Hepatocyte (in vitro differentiated cells): ENCODE results near the gene CDHR1. TPM values are rescaled to one million over a fixed set of nuclear protein-coding genes. Genes with fewer than 3 reads are reported as not detected.

Experiments used
- DNase-seq: peaks from one replicate; pipeline ENCODE4 v3.0.0-alpha.2; 2016; ENCODE audit warnings: low spot score
- H2AFZ ChIP-seq: fragments of 200-600 bp; sonication (generic); 2 replicates; pipeline ENCODE4 v1.6.0; 2016; ENCODE audit warnings: antibody characterized with exemption, mild to moderate bottlenecking
- H3K27ac ChIP-seq: fragments of 200-600 bp; sonication (generic); 2 replicates; pipeline ENCODE4 v1.5.1; 2016; ENCODE audit warnings: mild to moderate bottlenecking
- H3K27me3 ChIP-seq: fragments of 200-600 bp; sonication (generic); 2 replicates; pipeline ENCODE4 v1.6.1; 2016
- H3K36me3 ChIP-seq: fragments of 200-600 bp; sonication (generic); replicated peaks from 2 replicates; pipeline ENCODE4 v1.5.1; 2016; ENCODE audit warnings: low read depth; ENCODE audit not compliant: insufficient read depth
- H3K4me1 ChIP-seq: fragments of 200-600 bp; sonication (generic); 2 replicates; pipeline ENCODE4 v1.5.1; 2016; ENCODE audit warnings: mild to moderate bottlenecking, moderate library complexity; ENCODE audit not compliant: insufficient read depth
- H3K4me2 ChIP-seq: fragments of 200-600 bp; sonication (generic); 2 replicates; pipeline ENCODE4 v1.6.0; 2016
- H3K4me3 ChIP-seq: fragments of 200-600 bp; sonication (generic); 2 replicates; pipeline ENCODE4 v1.5.1; 2016; ENCODE audit warnings: mild to moderate bottlenecking
- H3K79me2 ChIP-seq: fragments of 200-600 bp; sonication (generic); 2 replicates; pipeline ENCODE4 v1.6.0; 2017; ENCODE audit warnings: mild to moderate bottlenecking
- H3K9me2 ChIP-seq: fragments of 200-600 bp; sonication (generic); replicated peaks from 2 replicates; pipeline ENCODE4 v1.6.0; 2017; ENCODE audit warnings: mild to moderate bottlenecking; ENCODE audit not compliant: insufficient read depth
- H3K9me3 ChIP-seq: fragments of 200-600 bp; sonication (generic); 2 replicates; pipeline ENCODE4 v1.5.1; 2016; ENCODE audit warnings: low read depth, mild to moderate bottlenecking
- H4K20me1 ChIP-seq: fragments of 200-600 bp; sonication (generic); 2 replicates; pipeline ENCODE4 v1.6.0; 2016; ENCODE audit warnings: mild to moderate bottlenecking; ENCODE audit not compliant: insufficient read depth, poor library complexity, severe bottlenecking
- CTCF ChIP-seq: fragments of 200-600 bp; sonication (generic); IDR thresholded peaks from 2 replicates; pipeline ENCODE4 v1.5.1; 2016; ENCODE audit warnings: antibody characterized with exemption, mild to moderate bottlenecking; ENCODE audit not compliant: poor library complexity
- EZH2 ChIP-seq: fragments of 200-600 bp; sonication (generic); IDR thresholded peaks from 2 replicates; pipeline ENCODE4 v1.6.1; 2016; ENCODE audit warnings: antibody characterized with exemption, mild to moderate bottlenecking, borderline replicate concordance
- EZH2phosphoT487 ChIP-seq: fragments of 200-600 bp; sonication (generic); IDR thresholded peaks from one replicate; pipeline ENCODE4 v1.6.1; 2018; ENCODE audit warnings: antibody characterized with exemption, mild to moderate bottlenecking, low read depth, moderate library complexity; ENCODE audit not compliant: unreplicated experiment, severe bottlenecking
- WGBS: methylation state at CpG from one replicate; pipeline ENCODE4 v1.1.6; 2016; ENCODE audit warnings: low lambda C conversion rate; ENCODE audit errors: missing lambda C conversion rate; 5-methylcytosine and 5-hydroxymethylcytosine counted together
- polyA plus RNA-seq: library from polyadenylated mRNA; unstranded; fragments of >200 nt; fragmentation: Nextera tagmentation; extraction: Ambion mirVana; gene quantifications from 2 replicates; pipeline ENCODE4 v1.2.1, GENCODE V29; 2016
- total RNA-seq: library from RNA; depleted of rRNA; stranded (reverse); fragments of >200 nt; gene quantifications from 2 replicates; pipeline ENCODE4 v1.2.3, GENCODE V29; 2014

CDHR1 gene
- total and polyA plus RNA-seq, 2 experiments from 2014 or later = 0.03 TPM; not detected in 1

GRCh38 chr10:84233940-84234339 lies 39.6 kb downstream of the CDHR1 start:
- Histone ChIP-seq H3K9me2 (no peaks in the 10 kb centered on the region), H3K27ac (no peak overlapping the region), H3K9me3 (no peaks in the 10 kb centered on the region), H4K20me1 (no peaks in the 10 kb centered on the region), H3K36me3 (no peaks in the 10 kb centered on the region), H3K4me3 (no peak overlapping the region), H3K4me2 (no peak overlapping the region), H3K27me3 (peaks cover 12% of the 10 kb centered on the region), H2AFZ (no peak overlapping the region), H3K79me2 (no peaks in the 10 kb centered on the region), H3K4me1 (no peaks in the 10 kb centered on the region)
- TF ChIP-seq EZH2 (no peak), EZH2phosphoT487 (no peak), CTCF (no peak)
- WGBS = 88% methylated on average over 4 of the region's 4 CpGs
- DNase-seq = no peak

GRCh38 chr10:84234479-84234878 lies 40.1 kb downstream of the CDHR1 start:
- Histone ChIP-seq H3K4me2 (no peak overlapping the region), H4K20me1 (no peaks in the 10 kb centered on the region), H3K9me2 (no peaks in the 10 kb centered on the region), H3K27me3 (peaks cover 15% of the 10 kb centered on the region), H3K36me3 (no peaks in the 10 kb centered on the region), H2AFZ (no peak overlapping the region), H3K27ac (no peak overlapping the region), H3K4me1 (no peaks in the 10 kb centered on the region), H3K9me3 (no peaks in the 10 kb centered on the region), H3K79me2 (no peaks in the 10 kb centered on the region), H3K4me3 (no peak overlapping the region)
- no peak for TF ChIP-seq EZH2phosphoT487
- DNase-seq = no peak
- 75% methylated on average over 4 of the region's 4 CpGs for WGBS

- Histone ChIP-seq H3K9me3 (no peaks in the 10 kb centered on the region), H3K4me2 (no peak overlapping the region), H3K79me2 (no peaks in the 10 kb centered on the region), H3K9me2 (no peaks in the 10 kb centered on the region), H3K36me3 (no peaks in the 10 kb centered on the region), H3K27me3 (peaks cover 15% of the 10 kb centered on the region), H3K4me1 (no peaks in the 10 kb centered on the region), H3K27ac (no peak overlapping the region), H2AFZ (no peak overlapping the region), H4K20me1 (no peaks in the 10 kb centered on the region), H3K4me3 (no peak overlapping the region)
- TF ChIP-seq CTCF (no peak), EZH2phosphoT487 (no peak), EZH2 (no peak)
- 86% methylated on average over 4 of the region's 4 CpGs for WGBS
- no peak for DNase-seq
Observed at GRCh38 chr10:84235096-84235495, 40.8 kb downstream of the CDHR1 start.

GRCh38 chr10:84236807-84237198 lies 42.5 kb downstream of the CDHR1 start:
- Histone ChIP-seq H4K20me1 (no peaks in the 10 kb centered on the region), H3K4me2 (no peak overlapping the region), H3K27ac (no peak overlapping the region), H2AFZ (no peak overlapping the region), H3K36me3 (no peaks in the 10 kb centered on the region), H3K9me2 (no peaks in the 10 kb centered on the region), H3K4me1 (no peaks in the 10 kb centered on the region), H3K27me3 (peaks cover 15% of the 10 kb centered on the region), H3K79me2 (no peaks in the 10 kb centered on the region), H3K9me3 (no peaks in the 10 kb centered on the region), H3K4me3 (no peak overlapping the region)
- no peak for TF ChIP-seq CTCF
- no peak for TF ChIP-seq EZH2phosphoT487
- TF ChIP-seq EZH2 = no peak
- no peak for DNase-seq
- WGBS = 91% methylated on average over 6 of the region's 6 CpGs
